RPMI8226 (cell line): ENCODE data around the gene ASCL3.
"Not testable (repeated sequence)": the region's sequence is repeated elsewhere in the genome, so short reads cannot be mapped to it uniquely, and the experiment has no call there.

Experiments used
- DNase-seq: peaks from one replicate; pipeline ENCODE4 v3.0.0-alpha.2; 2015

The ASCL3 gene, protein sequence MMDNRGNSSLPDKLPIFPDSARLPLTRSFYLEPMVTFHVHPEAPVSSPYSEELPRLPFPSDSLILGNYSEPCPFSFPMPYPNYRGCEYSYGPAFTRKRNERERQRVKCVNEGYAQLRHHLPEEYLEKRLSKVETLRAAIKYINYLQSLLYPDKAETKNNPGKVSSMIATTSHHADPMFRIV

DNA sequence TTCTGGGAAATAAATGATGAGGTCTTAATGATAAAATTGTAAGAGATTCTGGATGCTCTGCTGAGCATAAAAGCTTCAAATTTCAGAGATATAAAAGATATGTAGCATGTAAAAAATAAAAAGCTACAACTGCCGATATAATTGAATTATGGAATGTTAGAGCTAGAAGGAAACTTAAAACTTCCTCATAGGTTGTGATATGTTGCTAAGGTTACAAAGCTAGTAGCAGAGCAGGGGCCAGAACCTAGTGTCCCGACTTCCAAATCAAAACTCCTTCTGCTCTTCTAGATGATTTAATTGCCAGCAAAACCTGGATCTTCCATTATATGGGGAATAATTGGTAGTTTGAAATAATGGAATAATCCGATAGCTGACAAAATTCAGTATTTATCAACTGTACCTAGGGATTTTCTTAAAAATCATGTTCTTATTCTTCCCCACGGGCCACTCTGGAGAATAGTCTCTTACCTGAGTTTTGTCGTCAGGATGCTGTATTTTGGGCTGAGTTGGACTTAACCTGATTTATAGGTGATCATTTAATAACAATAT lies at the start of gene ASCL3:
TSS of gene ASCL3 (minus strand) at position 499 of the 549 bp plus-strand sequence. CDS start 4,855 bp downstream, outside the sequence.
- DNase-seq = no peak

DNA sequence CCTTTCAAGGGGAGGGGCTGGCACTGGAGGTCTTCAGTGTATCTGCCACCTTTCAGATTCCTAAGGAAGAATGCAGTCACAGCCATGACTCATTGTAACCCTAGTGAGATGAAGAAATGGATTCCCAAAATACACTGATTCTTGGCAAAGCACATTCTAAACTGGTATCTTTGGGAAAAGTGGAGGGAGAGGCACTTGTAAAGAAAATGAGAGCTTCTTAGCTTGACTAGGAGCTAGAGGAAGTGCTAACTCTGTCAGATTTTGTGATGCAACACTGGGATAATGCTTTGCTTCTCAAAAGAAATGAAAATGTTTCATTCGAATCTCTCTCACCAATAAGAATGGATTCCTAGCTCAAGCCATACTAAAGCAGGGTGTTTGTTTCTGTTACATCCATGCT lies 46.6 kb upstream of the ASCL3 start:
- DNase-seq = no peak

DNA sequence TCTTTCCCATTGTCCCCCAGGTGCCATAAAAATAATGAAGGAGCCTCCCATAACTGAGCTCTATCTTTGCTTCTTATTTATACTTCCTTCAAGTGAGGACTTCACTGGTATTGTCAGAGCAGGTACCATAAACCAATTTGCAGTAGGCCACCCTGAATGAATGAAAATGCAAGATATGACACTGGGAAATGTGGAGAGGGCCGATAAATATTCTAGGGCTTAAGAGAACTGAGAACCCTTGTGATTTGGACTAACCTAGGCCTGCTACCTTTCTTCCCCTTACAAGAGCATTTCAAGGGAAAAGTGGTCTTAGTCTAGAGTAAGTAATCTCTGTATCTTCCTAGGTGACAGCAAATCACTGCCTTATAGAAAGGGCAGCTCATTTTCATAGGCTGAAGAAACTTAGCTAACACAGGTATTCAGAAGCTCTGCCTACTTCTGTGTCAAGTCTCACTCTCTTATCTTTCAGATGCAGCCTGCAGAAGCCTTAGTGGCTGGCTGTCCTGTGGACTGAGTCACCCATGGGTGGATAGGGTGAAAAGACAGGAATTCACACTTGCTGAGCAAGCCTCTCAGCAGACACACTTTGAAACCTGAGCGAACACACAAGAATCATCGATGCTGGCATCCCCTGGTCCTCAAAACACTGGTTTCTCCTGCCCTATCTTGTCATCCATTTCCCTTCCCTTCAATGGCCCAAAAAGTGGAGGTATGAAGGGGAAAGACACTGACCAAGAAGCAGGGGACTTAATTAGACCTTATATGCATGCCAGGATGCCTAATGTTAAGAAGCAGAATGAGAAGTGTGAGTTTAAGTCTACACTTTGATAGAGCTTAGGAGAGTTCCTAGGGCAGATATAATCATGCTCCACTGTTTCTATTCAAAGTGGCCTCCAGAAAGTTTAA lies 45.8 kb upstream of the ASCL3 start:
- no peak for DNase-seq

DNA sequence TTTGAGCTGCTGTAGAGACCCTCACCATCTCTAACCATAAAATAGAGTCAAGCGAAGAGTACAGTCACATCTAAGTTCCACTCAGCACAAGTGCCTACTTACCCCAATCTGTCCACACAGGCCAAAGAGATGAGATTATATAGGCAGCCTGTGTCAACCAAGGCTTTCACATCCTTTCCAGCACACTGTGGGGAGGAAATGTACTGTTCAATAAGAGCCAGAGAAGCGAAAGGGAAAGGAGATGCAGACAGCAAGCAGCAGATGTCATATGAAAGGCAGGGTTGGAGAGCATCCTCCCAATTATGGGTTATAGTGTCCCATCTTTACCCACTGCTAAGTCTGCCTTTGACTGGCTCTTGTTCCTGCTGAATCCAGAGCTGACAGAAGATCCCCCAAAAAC lies 44.6 kb upstream of the ASCL3 start:
- no peak for DNase-seq

DNA sequence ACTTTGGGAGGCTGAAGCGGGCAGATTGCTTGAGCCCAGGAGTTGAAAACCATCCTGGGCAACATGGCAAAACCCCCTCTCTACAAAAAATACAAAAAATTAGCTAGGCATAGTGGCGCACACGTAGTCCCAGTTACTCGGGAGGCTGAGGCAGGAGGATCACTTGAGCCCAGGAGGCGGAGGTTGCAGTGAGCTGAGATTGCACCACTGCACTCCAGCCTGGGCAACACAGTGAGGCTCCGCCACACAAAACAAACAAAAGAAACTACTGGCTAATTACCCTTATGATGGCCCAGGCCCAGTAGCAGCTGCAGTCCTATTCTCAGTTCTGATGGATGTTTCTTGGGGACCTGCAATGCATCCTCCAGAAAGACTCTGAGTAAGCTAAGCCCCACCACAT lies 44.0 kb upstream of the ASCL3 start:
- not testable (repeated sequence) for DNase-seq

DNA sequence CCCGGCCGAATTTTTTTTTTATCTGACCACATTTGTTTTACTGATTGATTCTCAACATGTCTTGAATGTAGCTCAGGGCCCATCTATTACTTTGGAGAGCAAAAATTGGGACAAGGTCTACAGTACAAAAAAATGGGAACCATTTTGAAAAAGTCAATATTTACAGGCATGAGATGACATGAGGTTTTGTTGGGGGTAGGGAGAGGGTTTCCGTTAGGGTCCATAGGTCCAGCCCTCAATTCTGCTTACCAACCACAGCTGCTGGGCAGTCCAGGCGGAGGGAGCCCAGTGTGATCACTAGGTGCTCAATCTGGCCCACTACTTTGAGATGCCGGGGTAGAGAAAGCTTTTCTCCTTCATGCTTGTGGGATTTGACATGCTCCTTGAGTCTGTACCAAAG lies 42.6 kb upstream of the ASCL3 start:
- DNase-seq = no peak

DNA sequence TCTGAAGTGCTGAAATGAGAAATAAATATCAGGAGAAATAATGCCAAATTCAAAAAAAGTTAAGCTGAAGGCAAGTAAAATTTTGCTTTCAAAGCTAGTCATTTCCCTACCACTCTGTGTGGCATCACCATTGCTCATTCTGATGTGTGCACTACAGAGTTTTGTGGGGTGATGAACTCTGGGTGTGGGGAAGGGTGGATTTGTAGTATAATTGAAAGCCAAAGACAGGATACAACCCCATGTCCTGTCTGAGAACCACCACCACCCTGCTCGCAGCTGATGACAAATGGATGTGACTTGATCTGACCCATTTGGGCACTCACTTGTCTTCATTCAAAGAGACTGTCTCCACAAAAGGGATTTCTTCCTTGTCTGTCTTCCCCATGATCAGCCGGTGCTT lies 40.7 kb upstream of the ASCL3 start:
- DNase-seq = no peak

DNA sequence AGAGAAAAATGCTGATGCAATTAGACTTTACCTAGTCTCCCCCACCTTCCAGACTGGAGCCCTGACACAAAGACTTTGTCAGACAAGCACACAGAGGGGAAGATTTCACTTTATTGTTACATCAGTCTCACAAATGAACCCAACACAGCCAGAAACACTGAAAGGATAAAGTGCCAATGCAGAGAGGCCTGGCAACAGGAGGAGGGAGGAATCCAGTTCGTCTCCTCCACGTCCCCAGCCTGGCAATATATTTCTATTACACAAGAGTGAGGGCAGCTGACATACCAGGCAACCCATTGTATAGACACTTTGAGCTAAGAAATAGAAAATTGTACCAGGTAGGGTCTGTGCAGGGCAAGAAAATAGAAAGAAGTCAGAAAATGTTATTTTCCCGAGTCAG lies 37.7 kb upstream of the ASCL3 start:
- no peak for DNase-seq

DNA sequence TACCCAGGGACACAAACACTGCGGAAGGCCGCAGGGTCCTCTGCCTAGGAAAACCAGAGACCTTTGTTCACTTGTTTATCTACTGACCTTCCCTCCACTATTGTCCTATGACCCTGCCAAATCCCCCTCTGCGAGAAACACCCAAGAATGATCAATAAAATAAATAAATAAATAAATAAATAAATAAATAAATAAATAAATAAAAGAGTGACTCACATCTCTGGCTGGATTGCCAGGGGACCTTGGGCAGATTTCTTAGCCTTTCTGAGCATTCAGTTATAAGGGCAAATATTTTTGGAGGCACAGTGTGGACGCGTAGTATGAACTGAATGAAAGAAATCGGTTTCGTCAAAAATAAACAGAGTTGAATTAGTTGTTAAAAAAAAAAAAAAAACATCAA lies 36.5 kb upstream of the ASCL3 start:
- not testable (repeated sequence) for DNase-seq

DNA sequence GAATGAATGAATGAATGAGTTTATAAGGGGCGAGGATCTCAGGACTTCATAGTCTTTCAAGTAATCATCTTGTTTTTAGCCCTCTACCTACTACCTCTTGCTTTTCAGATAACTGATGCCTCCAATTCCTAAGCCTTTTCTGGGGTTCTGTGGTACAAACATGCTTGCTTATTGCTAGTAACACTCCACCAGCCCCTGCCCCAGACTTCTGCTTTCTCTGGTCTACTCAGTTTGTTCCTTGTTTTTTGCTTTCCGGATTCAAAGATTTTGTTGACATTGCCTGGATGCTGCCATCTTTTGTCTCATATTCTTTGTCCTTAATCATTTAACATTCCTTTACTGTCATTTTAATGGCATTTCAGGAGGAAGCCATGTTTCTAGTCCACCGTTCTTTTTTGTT lies 30.3 kb upstream of the ASCL3 start:
- no peak for DNase-seq

DNA sequence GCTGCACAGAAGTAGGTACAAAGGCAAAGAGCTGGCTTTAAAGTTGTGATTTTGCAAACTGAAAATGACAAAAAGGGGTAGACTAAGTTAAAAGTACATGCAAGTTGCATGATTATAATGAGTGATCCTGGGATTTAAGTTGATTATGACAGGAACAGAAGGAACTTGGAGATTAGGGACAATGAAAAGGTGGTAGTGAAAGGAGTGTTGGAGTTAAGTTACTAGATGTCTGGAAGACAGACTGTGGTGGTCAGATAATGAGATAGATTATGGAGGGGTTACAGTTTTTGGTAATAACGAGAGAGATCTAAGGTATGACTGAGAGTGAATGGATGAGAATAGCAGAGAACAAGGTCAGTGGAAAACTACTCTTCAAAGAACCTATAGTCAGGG lies 29.1 kb upstream of the ASCL3 start:
- DNase-seq = no peak

DNA sequence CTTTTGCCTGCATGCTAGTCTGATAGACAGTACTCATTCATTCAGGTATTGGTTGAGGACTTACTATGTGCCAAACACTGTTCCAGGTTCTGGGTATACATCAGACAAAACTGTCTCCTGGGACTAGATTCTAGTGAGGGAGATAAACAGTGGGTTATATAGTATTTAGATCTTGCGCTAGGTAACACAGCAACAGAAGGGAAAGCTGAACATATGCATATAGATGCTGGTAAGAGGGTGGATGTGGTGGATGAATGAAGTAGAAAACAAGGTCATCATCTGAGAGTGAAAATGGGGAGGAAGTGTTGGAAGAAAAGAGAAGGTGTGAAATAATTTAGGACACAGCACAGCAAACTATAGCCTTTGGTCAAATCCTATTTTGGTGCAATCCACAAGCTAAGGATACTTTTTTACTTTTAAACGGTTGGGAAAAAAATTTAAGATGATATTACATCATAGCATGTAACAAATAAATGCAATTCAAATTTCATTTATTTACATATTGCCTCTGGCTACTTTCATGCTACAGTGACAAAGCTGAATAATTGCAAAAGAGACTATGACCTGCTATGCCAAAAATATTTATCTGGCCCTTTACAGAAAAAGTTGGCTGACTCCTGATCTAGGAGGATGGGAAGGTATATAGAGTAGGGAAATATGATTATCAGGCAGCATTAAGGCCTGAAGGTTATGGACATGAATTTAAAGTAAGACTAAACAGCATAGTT lies 28.5 kb upstream of the ASCL3 start:
- no peak for DNase-seq

DNA sequence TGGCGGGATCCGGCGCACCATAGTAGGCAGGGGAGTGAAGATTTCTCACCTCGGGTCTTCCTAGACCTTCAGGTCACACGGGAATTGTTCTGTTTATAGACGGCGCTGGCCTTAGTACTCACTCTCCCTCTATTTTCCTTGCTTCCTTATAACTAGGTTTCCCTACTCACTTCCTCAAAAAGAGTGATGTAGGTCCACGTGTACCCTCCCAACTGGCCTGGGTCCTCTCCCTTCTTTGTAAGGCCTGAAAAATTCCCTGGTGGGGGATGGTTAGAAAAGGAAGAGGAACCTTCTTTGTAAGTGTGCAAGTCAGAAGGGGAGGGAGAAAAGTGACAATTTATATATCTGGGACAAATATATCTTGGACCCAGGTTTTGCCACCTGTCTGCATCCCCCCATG lies 24.4 kb upstream of the ASCL3 start:
- no peak for DNase-seq

DNA sequence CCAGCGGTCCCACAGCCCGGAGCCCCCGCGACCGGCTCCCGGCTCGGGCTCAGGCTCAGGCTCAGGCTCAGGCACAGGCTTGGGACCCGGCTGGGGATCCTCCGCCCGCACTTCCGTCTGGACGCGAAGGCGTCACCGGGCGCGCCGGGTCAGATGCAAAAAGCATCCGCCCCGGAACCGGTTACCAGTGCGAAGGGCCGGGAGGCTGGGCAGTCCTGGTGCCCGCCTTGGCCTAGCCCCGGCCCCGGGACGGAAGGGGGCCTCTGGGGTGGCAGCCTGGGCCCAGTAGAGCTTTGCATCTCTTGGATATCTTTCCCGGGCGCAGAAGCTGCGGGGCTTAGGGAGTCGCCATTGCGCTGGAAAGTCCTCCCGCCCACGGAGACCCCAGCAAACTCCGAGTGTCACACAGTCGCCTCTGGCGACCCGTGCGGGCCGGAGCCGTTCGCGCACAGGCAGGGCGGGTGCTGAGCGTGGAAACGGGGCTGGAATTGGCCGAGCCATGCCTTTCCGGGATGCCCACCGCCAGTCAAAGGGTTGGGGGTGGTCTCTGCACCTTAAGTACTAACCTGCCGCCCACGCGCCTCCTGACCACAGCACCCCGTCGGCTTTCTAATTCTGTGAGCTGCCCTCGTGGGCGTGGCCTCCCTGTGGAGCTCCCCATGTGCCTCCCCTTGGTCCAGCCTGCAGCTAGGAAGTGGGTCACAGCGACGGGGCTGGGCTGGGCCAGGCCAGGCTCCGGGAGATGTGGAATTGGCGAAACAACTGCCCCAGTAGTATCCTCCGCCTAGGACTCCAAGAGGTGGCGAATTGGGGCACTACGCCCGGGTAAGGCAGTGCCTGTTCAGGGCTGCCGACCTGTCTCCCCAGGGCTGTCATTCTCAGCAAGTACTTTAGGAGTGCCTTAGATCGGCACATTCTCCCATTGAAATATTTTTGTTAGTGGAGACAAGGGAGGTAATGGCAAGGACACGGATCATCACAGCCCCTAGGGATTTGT lies 21.8 kb upstream of the ASCL3 start, which contains the start of gene TMEM9B:
TSS of gene TMEM9B (minus strand) at position 119 of the 997 bp plus-strand sequence. CDS start 129 bp downstream, outside the sequence.
- DNase-seq = peak; percentile 88

DNA sequence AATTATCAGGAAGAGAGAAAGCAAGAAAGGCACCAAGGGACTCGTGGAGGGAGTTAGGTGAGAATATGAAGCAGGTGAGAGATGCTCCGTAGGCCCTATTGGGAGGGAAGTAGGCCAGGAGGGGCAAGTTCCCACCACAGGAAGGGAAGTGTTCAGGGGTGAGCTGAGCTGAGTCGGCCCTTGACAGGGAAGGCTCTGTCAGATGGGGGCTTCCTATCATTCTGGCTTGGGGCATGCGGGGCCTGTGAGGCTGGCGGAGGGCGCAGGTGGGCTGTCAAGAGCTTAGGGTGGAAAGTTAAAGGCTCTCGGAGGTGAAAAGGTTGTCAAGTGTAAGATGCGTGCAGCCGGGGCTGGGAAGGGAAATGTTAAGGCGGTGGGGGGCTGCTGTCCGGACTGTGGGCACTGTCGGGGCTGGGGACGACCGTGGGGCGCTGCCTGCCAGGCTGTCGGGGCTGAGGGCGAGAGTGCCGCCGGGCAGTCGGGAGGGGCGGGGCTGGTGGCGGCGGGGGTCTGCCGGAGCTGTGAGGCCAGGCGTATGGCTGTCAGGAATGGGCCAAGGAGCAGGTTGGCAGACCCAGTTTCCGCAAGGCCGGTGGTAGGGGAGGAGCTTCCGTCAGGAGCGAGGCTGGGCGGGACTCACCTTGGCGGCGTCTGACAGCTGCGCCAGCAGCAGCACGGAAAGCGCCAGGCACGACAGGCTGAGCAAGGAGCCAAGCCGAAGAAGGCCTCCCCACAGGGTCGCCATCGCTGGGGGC lies 20.9 kb upstream of the ASCL3 start:
- peak; percentile 76 for DNase-seq

DNA sequence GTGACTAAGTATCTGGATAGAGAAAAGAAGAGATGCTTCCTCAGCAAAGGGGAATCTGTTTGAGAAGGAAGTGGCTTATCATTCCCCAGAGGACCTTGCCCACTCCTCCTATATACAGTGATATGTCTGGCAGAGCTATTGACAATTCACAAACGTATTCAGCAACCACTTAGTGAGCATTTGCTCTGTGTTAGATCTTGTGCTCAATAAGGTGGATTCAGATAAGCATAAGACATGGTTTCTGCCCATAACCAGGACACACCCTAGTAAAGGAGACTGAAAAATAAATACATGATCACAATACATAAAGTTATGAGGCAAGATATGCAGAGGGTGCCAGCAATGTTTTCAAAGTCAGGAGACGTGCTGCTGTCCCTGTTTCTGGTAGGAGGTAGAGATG lies 20.0 kb upstream of the ASCL3 start:
- no peak for DNase-seq

DNA sequence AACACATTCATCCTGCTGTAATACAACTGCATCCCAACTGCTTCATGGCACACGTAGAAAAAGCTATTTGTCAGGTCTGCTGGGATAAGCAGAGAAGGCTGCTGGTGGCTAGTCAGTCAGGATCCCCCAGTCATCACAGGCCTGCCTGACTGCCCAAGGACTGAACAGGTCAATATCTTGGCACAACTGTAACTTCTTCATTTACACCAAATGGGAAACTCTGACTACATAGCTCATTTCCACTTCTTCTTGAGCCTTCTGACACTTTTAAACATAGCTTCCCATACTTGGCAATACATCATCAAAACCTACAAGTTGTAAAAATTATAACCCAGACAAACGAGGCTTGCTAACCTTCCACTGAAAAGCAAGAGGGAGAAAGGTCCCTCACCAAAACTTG lies 18.6 kb upstream of the ASCL3 start:
- no peak for DNase-seq

DNA sequence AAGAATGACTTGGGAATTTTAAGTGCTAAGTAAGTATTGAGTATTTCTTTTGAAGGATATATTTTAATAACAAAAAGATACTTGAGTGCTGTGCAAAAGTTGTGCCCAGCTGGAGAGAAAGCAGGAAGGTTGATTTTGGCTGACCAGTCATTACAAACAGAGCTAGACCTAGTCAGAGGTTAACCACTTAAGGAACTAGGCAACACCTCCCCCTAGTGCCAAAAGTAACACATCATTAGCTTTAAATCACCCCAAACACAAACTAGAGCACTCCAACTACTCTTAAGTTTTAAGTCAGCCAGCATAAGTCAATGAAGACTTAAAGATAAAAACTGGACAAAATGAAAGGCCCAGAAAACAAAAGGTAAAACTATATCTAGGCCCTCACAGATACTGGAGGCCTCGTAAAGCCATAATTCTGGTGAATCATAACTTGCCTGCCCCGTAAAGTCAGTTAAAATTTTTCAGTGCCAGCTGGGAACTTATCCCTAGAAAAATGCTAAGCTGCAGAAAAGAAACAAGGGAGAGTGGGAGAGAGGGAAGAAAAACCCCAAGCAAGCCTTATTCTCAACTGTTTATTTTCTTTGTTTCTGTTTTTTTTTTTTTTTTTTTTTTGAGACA lies 16.8 kb upstream of the ASCL3 start:
- DNase-seq = peak; percentile 68

DNA sequence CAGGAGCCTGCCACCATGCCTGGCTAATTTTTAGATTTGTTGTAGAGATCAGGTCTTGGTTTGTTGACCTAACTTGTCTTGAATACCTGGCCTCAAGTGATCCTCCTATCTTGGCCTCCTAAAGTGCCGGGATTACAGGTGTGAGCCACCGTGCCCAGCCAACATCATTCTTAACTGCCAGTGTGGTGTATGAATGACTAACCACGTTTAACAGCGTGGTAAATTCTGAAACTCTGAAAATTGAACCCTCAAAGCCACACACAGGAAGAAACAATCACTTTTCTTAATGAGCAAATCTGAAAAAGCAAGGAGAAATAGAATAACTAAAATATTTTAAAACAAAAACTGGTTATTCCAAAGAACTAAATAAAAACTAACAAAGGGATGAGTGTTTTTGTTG lies 14.0 kb upstream of the ASCL3 start:
- no peak for DNase-seq

DNA sequence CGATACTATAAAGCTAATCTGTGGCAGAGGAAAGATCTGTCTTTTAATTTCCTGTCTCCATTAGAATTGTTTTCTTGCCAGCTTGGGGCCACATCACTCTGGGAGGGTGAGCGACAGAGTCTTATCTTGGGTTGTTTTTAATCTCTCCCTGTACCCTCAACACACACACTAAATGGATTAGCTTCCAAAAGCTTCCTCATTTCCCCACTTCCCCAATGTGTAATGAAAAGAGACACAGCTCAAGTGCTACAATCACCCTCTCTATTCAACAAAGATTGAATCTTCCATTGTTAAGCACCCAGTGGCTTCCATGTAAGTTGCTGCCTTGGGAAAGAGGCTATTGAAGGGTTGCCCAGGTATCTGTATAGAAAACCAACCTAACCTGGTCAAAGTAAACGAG lies 6.1 kb upstream of the ASCL3 start:
- no peak for DNase-seq
